OCI-LY1 (cell line): Measurements from ENCODE around the gene OR52K1.
"Not testable (repeated sequence)": the region's sequence is repeated elsewhere in the genome, so short reads cannot be mapped to it uniquely, and the experiment has no call there.

Experiments used
- H2AFZ ChIP-seq: fragments of 200-600 bp; sonication (generic), shearing (Covaris generic); 2 replicates; pipeline ENCODE4 v1.6.0; 2014; ENCODE audit warnings: antibody characterized with exemption, mild to moderate bottlenecking, low read length
- H3F3A ChIP-seq: fragments of 200-600 bp; sonication (generic), shearing (Covaris generic); 2 replicates; pipeline ENCODE4 v1.6.0; 2014; ENCODE audit warnings: mild to moderate bottlenecking, antibody characterized with exemption, low read length, moderate library complexity; ENCODE audit not compliant: insufficient read depth
- H3K27ac ChIP-seq: fragments of 200-600 bp; sonication (generic); 2 replicates; pipeline ENCODE4 v1.5.1; 2014; ENCODE audit warnings: low read length, mixed run types, mild to moderate bottlenecking, low read depth; ENCODE audit not compliant: poor library complexity, severe bottlenecking
- H3K27me3 ChIP-seq: fragments of 200-600 bp; sonication (generic); 2 replicates; pipeline ENCODE4 v1.6.0; 2014; ENCODE audit warnings: antibody characterized with exemption, mild to moderate bottlenecking, low read length, moderate library complexity; ENCODE audit not compliant: insufficient read depth
- H3K36me3 ChIP-seq: fragments of 200-600 bp; sonication (generic); 2 replicates; pipeline ENCODE4 v1.6.1; 2014; ENCODE audit warnings: mild to moderate bottlenecking, antibody characterized with exemption, low read length, moderate library complexity, mixed read lengths; ENCODE audit not compliant: insufficient read depth
- H3K4me1 ChIP-seq: fragments of 200-600 bp; sonication (generic); 2 replicates; pipeline ENCODE4 v1.5.1; 2014; ENCODE audit warnings: mild to moderate bottlenecking, low read length, moderate library complexity; ENCODE audit not compliant: insufficient read depth, severe bottlenecking
- H3K4me2 ChIP-seq: fragments of 200-600 bp; sonication (generic), shearing (Covaris generic); 2 replicates; pipeline ENCODE4 v1.6.1; 2014; ENCODE audit warnings: low read length
- H3K4me3 ChIP-seq: fragments of 200-600 bp; sonication (generic); 2 replicates; pipeline ENCODE4 v1.5.1; 2014; ENCODE audit warnings: low read length, low read depth, mild to moderate bottlenecking, mixed read lengths; ENCODE audit not compliant: poor library complexity, severe bottlenecking
- H3K79me2 ChIP-seq: fragments of 200-600 bp; shearing (Covaris generic); 2 replicates; pipeline ENCODE4 v1.6.1; 2016; ENCODE audit warnings: mixed run types, low read length, mixed read lengths; ENCODE audit not compliant: insufficient read depth
- H3K9ac ChIP-seq: fragments of 200-600 bp; sonication (generic), shearing (Covaris generic); 2 replicates; pipeline ENCODE4 v1.6.1; 2014; ENCODE audit warnings: mild to moderate bottlenecking, low read length, mixed read lengths
- H3K9me2 ChIP-seq: fragments of 200-600 bp; sonication (generic), shearing (Covaris generic); 2 replicates; pipeline ENCODE4 v1.6.1; 2014; ENCODE audit warnings: low read depth, mild to moderate bottlenecking, low read length, mixed read lengths
- H3K9me3 ChIP-seq: fragments of 200-600 bp; shearing (Covaris generic); 2 replicates; pipeline ENCODE4 v1.6.1; 2014; ENCODE audit warnings: low read length, mixed read lengths
- H4K20me1 ChIP-seq: fragments of 200-600 bp; sonication (generic), shearing (Covaris generic); 2 replicates; pipeline ENCODE4 v1.6.0; 2016; ENCODE audit warnings: mild to moderate bottlenecking, low read length; ENCODE audit not compliant: insufficient read depth
- EZH2 ChIP-seq: fragments of 200-600 bp; sonication (generic), shearing (Covaris generic); IDR thresholded peaks from 2 replicates; pipeline ENCODE4 v1.8.0; 2017; ENCODE audit warnings: borderline replicate concordance, mixed run types, mild to moderate bottlenecking, antibody characterized with exemption, low read length, moderate library complexity, mixed read lengths
- TF ChIP-seq, protein P1 (sequence below): fragments of 200-600 bp; sonication (generic), shearing (Covaris generic); IDR thresholded peaks from 2 replicates; pipeline ENCODE4 v1.5.1; 2017; ENCODE audit warnings: mild to moderate bottlenecking, antibody characterized with exemption, low read length, moderate library complexity, mixed read lengths

The OR52K1 gene

DNA sequence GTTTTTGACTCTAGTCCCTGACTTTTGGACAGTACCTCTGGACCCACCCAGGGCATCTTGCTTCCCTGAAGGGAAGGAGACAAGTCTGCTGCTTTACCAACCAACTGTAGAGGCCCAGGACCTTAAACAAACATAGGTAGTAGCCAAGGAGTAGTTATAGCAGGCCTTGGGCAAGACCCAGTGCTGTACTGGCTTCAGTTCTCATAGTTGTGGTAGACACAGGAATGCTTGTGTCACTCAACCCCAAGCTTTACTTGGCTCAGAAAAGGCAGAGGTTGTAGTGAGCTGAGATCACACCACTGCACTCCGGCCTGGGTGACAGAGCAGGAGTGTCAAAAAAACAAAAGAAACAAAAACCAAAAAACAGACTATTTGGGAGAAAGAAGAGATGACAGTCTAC lies 41.2 kb downstream of the OR52K1 start:
- Histone ChIP-seq H3K79me2 (no peaks in the 10 kb centered on the region), H3K4me1 (no peaks in the 10 kb centered on the region), H4K20me1 (no peaks in the 10 kb centered on the region), H3K9ac (no peak overlapping the region), H3K9me3 (no peaks in the 10 kb centered on the region), H3K4me2 (no peak overlapping the region), H3F3A (no peaks in the 10 kb centered on the region), H3K27ac (no peak overlapping the region), H3K27me3 (no peaks in the 10 kb centered on the region), H3K4me3 (no peak overlapping the region), H3K36me3 (no peaks in the 10 kb centered on the region), H2AFZ (no peak overlapping the region), H3K9me2 (no peaks in the 10 kb centered on the region)
- no peak for TF ChIP-seq EZH2
- TF ChIP-seq, protein P1, sequence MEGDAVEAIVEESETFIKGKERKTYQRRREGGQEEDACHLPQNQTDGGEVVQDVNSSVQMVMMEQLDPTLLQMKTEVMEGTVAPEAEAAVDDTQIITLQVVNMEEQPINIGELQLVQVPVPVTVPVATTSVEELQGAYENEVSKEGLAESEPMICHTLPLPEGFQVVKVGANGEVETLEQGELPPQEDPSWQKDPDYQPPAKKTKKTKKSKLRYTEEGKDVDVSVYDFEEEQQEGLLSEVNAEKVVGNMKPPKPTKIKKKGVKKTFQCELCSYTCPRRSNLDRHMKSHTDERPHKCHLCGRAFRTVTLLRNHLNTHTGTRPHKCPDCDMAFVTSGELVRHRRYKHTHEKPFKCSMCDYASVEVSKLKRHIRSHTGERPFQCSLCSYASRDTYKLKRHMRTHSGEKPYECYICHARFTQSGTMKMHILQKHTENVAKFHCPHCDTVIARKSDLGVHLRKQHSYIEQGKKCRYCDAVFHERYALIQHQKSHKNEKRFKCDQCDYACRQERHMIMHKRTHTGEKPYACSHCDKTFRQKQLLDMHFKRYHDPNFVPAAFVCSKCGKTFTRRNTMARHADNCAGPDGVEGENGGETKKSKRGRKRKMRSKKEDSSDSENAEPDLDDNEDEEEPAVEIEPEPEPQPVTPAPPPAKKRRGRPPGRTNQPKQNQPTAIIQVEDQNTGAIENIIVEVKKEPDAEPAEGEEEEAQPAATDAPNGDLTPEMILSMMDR = no peak

DNA sequence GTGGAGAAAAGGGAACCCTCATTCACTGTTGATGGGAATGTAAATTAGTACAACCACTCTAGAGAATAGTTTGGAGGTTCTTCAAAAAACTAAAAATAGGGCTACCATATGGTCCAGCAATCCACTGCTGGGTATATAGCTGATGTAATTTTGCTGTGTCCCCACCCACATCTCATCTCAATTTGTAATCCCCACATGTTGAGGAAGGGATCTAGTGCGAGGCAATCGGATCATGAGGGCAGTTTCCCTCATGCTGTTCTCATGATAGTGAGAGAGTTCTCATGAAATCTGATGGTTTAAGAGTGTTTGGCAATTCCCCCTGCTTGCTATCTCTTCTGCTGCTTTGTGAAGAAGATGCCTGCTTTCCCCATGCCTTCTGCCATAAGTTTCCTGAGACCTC lies 45.5 kb downstream of the OR52K1 start:
- no peaks in the 10 kb centered on the region for H3K27me3 ChIP-seq
- no peak overlapping the region for H3K27ac ChIP-seq
- no peaks in the 10 kb centered on the region for H3F3A ChIP-seq
- no peak overlapping the region for H3K4me3 ChIP-seq
- no peaks in the 10 kb centered on the region for H3K4me1 ChIP-seq
- TF ChIP-seq, protein P1 = no peak
- no peak for TF ChIP-seq EZH2
- no peaks in the 10 kb centered on the region for H3K9me2 ChIP-seq
- H4K20me1 ChIP-seq = no peaks in the 10 kb centered on the region
- H3K79me2 ChIP-seq = no peaks in the 10 kb centered on the region
- H3K36me3 ChIP-seq = no peaks in the 10 kb centered on the region
- H2AFZ ChIP-seq = no peak overlapping the region
- no peaks in the 10 kb centered on the region for H3K9me3 ChIP-seq
- H3K9ac ChIP-seq = no peak overlapping the region
- no peak overlapping the region for H3K4me2 ChIP-seq

DNA sequence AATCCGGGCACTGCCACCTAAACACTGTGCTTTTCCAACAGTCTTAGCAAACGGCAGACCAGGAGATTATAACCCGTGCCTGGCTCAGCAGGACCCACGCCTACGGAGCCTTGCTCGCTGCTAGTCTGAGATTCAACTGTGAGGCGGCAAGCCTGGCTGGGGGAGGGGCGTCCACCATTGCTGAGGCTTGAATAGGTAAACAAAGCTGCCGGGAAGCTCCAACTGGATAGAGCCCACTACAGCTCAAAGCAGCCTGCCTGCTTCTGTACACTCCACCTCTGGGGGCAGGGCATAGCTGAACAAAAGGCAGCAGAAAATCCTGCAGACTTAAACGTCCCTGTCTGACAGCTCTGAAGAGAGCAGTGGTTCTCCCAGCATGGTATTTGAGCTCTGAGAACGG lies 49.2 kb downstream of the OR52K1 start:
- not testable (repeated sequence) for H3K79me2 ChIP-seq, H3K9me3 ChIP-seq, H3K4me2 ChIP-seq, H3K9me2 ChIP-seq, H3K4me1 ChIP-seq, H3K4me3 ChIP-seq, H3F3A ChIP-seq, H3K27ac ChIP-seq, H3K27me3 ChIP-seq, H2AFZ ChIP-seq, H3K36me3 ChIP-seq, H3K9ac ChIP-seq, H4K20me1 ChIP-seq

DNA sequence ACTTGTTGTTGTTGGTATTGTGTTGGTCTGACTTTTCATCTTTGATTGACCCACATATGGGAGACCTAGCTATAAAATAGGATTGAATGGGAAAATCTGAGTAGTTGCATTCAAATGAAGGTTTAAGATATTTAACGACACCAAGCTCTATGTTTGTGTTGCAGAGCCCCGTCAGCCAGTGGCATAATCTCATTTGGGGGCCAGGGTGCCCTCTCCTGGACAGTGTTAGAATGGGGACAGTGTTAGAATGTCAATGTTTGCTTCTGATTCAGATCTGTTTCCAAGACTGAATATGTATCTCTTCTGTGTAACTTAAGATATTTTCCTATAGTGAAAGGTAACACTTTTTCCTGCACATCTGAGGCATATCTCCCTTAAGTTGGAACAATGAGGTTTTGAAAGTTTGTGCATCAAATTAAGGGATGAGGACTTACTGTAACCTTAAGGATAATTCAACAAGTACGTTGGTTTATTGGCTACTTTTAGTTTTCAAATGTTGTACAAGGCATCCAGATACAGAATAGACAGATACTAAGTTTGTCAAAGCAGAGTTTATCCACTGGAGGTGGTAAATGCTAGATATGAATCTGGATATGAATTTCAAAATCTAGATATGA lies 57.3 kb downstream of the OR52K1 start:
- Histone ChIP-seq H3K4me1 (no peaks in the 10 kb centered on the region), H3F3A (no peaks in the 10 kb centered on the region), H4K20me1 (no peaks in the 10 kb centered on the region), H3K27ac (no peak overlapping the region), H2AFZ (no peak overlapping the region), H3K4me3 (no peak overlapping the region), H3K9me3 (no peaks in the 10 kb centered on the region), H3K4me2 (no peak overlapping the region), H3K27me3 (no peaks in the 10 kb centered on the region), H3K9me2 (no peaks in the 10 kb centered on the region), H3K9ac (no peak overlapping the region), H3K79me2 (no peaks in the 10 kb centered on the region), H3K36me3 (no peaks in the 10 kb centered on the region)
- no peak for TF ChIP-seq EZH2
- TF ChIP-seq, protein P1 = peak; percentile 81
